Hematopoietic multipotent progenitor cell treated with erythropoietin and hydrocortisone succinate and interleukin-3 and kit ligand, for 8 days (in vitro differentiated cells): Measurements from ENCODE around the gene PRSS27.

ENCODE experiments used
- DNase-seq: peaks from one replicate; pipeline ENCODE4 v3.0.0-alpha.2; 2015

PRSS27 gene

GRCh38 chr16:2720064-2720457, at the start of gene PRSS27:
Gene PRSS27 (minus strand): TSS chr16:2720224. CDS start chr16:2720160, 64 bp downstream.
- no peak for DNase-seq

GRCh38 chr16:2769675-2770056, 49.6 kb upstream of the PRSS27 start:
- DNase-seq, result peak; percentile 60

- DNase-seq, result no peak
Observed at GRCh38 chr16:2769100-2769529, 49.1 kb upstream of the PRSS27 start.

- no peak for DNase-seq
Observed at GRCh38 chr16:2768403-2769089, 48.5 kb upstream of the PRSS27 start.

- DNase-seq, result no peak
Observed at GRCh38 chr16:2767891-2768290, 47.9 kb upstream of the PRSS27 start.

- no peak for DNase-seq
Observed at GRCh38 chr16:2767140-2767731, 47.2 kb upstream of the PRSS27 start.

GRCh38 chr16:2766430-2767139, 46.6 kb upstream of the PRSS27 start:
- no peak for DNase-seq

GRCh38 chr16:2765462-2766404, 45.7 kb upstream of the PRSS27 start:
- no peak for DNase-seq

- DNase-seq, result no peak
Observed at GRCh38 chr16:2764718-2765117, 44.7 kb upstream of the PRSS27 start.

GRCh38 chr16:2763173-2763572, 43.1 kb upstream of the PRSS27 start:
- DNase-seq, result no peak

GRCh38 chr16:2762711-2763110, 42.7 kb upstream of the PRSS27 start:
- no peak for DNase-seq

GRCh38 chr16:2761886-2762583, 42.0 kb upstream of the PRSS27 start:
- DNase-seq, result no peak

- DNase-seq, result no peak
Observed at GRCh38 chr16:2761472-2761871, 41.4 kb upstream of the PRSS27 start.

- DNase-seq, result no peak
Observed at GRCh38 chr16:2757344-2757743, 37.3 kb upstream of the PRSS27 start.

- no peak for DNase-seq
Observed at GRCh38 chr16:2756288-2757015, 36.4 kb upstream of the PRSS27 start.

GRCh38 chr16:2755158-2755557, 35.1 kb upstream of the PRSS27 start:
- no peak for DNase-seq

GRCh38 chr16:2753733-2754020, 33.7 kb upstream of the PRSS27 start:
- DNase-seq, result no peak

- DNase-seq, result peak; percentile 87
Observed at GRCh38 chr16:2752850-2753732, 33.1 kb upstream of the PRSS27 start.

GRCh38 chr16:2752035-2752849, 32.2 kb upstream of the PRSS27 start, which contains the start of gene SRRM2:
Gene SRRM2 (plus strand): TSS chr16:2752638. CDS start chr16:2756365, 3,727 bp downstream.
- peak; percentile 96 for DNase-seq

GRCh38 chr16:2751577-2752034, 31.6 kb upstream of the PRSS27 start:
- no peak for DNase-seq
